Adrenal gland (tissue), 12 donors: Measurements from ENCODE around the gene PPP3R2. TPM values are rescaled to one million over a fixed set of nuclear protein-coding genes. Genes with fewer than 3 reads are reported as not detected.

ENCODE experiments used
- DNase-seq, 7 donors: peaks; one replicate each; pipeline ENCODE4 v3.0.0-alpha.2; 2019 to 2020
- H3K27ac ChIP-seq, 5 donors: fragments of 200-600 bp; sonication (generic) in 4 of 5; 1 replicate in 3 of 5; 2 replicates in 2 of 5; pipeline versions ENCODE4 v1.5.1 to v1.8.0; 2016 to 2020; ENCODE audit warnings: mild to moderate bottlenecking in 1 of 5
- H3K27me3 ChIP-seq: fragments of 200-600 bp; 2 replicates; pipeline ENCODE4 v1.8.0; 2021
- H3K36me3 ChIP-seq, 2 donors: fragments of 200-600 bp; replicated peaks in 1 of 2; 1 replicate in 1 of 2; 2 replicates in 1 of 2; pipeline versions ENCODE4 v1.5.1 to v1.8.0; 2018 to 2022
- H3K4me1 ChIP-seq, 2 donors: fragments of 200-600 bp; replicated peaks in 1 of 2; 1 replicate in 1 of 2; 2 replicates in 1 of 2; pipeline versions ENCODE4 v1.5.1 to v1.8.0; 2018 to 2021
- H3K4me3 ChIP-seq, 4 donors: fragments of 200-600 bp; sonication (generic) in 3 of 4; one replicate each; pipeline ENCODE4 v1.5.1; 2016 to 2018
- H3K9me3 ChIP-seq, 3 donors: fragments of 200-600 bp; sonication (generic) in 1 of 3; replicated peaks in 1 of 3; 1 replicate in 2 of 3; 2 replicates in 1 of 3; pipeline versions ENCODE4 v1.5.1 to v1.8.0; 2016 to 2021
- CTCF ChIP-seq, 6 experiments: fragments of 450-650 bp in 4 of 6; fragments of 200-600 bp in 2 of 6; sonication (generic) in 1 of 6; IDR thresholded peaks; 1 replicate in 5 of 6; 2 replicates in 1 of 6; pipeline versions ENCODE4 v1.5.1 to v1.8.0; 2016 to 2021; ENCODE audit warnings: antibody characterized with exemption in 6 of 6, mild to moderate bottlenecking in 2 of 6, moderate library complexity in 1 of 6
- POLR2A ChIP-seq, 2 donors: fragments of 450-650 bp; IDR thresholded peaks; one replicate each; pipeline ENCODE4 v1.6.1; 2017; ENCODE audit warnings: antibody characterized with exemption in 2 of 2, mild to moderate bottlenecking in 2 of 2, moderate library complexity in 1 of 2
- WGBS, 4 donors: extraction: QIAGEN DNeasy Blood & Tissue Kit in 2 of 4; methylation state at CpG; one replicate each; pipeline versions ENCODE4 v1.1.5 to v1.1.7; 2013 to 2017; 5-methylcytosine and 5-hydroxymethylcytosine counted together
- intact Hi-C, 2 donors: fragments of 100-400 bp; cut with DNase I; formaldehyde crosslinking; loops; one replicate each; pipeline versions ENCODE4 v1.14.1 to v1.15.0; 2022 to 2023
- polyA plus RNA-seq, 3 donors: library from polyadenylated mRNA; stranded (reverse); fragments of 200-250 nt in 2 of 3; fragments of 350-450 nt in 1 of 3; fragmentation: Illumina TruSeq in 1 of 3; extraction: RNeasy Lipid Tissue Mini Kit (QIAGEN cat#74804) in 1 of 3; gene quantifications; one replicate each; pipeline ENCODE4 v1.2.3, GENCODE V29; 2013 to 2014
- total RNA-seq, 9 donors: library from RNA; depleted of rRNA in 4 of 9; stranded (reverse); fragments of >200 nt in 4 of 9; fragments of 120-200 nt in 1 of 9; fragmentation: NEBNext Ultra II Directional in 1 of 9; extraction: Animal tissue kit (Norgen Biotek cat#: 25700) in 1 of 9; gene quantifications; one replicate each; pipeline versions ENCODE4 v1.1.0 to v1.2.4, GENCODE V29; 2013 to 2023
- donor health status: healthy with polysubstance abuse.
- donor health status: Bipolar disorder and iron deficiency.
- donor health status: DM: yes; HTN: yes; CAD: no.
- donor health status: DM: no; HTN: no; CAD: no.
- donor health status: DM: no; HTN: no; CAD: no.
- donor health status: DM: yes; HTN: yes; CAD: no.

The PPP3R2 gene
- total and polyA plus RNA-seq, 12 donors: 0.06 TPM; not detected in 11

DNA sequence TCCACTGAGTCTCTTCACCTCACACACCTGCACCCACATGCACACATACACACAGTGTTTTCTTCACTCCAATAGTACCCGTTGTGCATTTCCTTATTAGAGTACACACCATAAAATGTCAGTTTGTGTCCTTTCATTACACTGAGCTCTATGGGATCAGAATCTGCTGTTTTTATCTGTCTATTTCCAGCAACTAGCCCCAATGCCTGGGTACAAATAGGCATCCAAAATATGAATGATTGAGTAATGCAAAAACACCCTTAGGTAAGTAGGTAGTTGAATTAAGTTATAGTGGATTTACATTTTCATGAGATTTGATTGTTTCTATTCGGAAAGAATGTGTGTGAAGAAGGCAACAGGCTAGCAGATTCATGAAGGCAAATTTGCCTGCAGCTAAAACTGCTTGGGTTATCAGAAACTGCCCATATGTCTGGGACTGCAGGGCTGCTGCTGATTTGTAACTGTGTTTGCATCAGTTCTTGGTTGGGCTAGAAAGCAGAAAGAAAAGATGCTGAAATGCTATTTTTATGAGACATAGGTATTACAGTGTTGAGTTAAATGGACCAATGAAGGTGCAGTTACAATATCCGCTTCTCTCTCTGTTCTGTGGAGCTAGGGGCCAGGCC, 26.9 kb downstream of the PPP3R2 start:
- H3K9me3 ChIP-seq: no peaks in the 10 kb centered on the region
- TF ChIP-seq POLR2A (IDR thresholded peaks at IDR 0.05) (no peak), CTCF (IDR thresholded peaks at IDR 0.05) (no peak)
- no peak overlapping the region for H3K4me3 ChIP-seq
- no peak overlapping the region for H3K27ac ChIP-seq
- whole genome bisulfite sequencing, 4 donors: 90 to 98% (median 95%) methylated on average over 3 of the region's 3 CpGs
- H3K36me3 ChIP-seq: peaks cover 0 to 7% of the 10 kb centered on the region in 2 donors
- intact Hi-C loops: no loop called here
- no peaks in the 10 kb centered on the region for H3K27me3 ChIP-seq
- DNase-seq: no peak
- no peaks in the 10 kb centered on the region for H3K4me1 ChIP-seq

GRCh38 chr9:101566904-101567724, 27.7 kb downstream of the PPP3R2 start:
- no peaks in the 10 kb centered on the region for H3K27me3 ChIP-seq
- peak in 2 of 7 donors; percentile 9 to 25 for DNase-seq
- intact Hi-C loops: no loop called here
- peaks cover 0 to 14% of the 10 kb centered on the region in 2 donors for H3K36me3 ChIP-seq
- no peaks in the 10 kb centered on the region for H3K9me3 ChIP-seq
- H3K27ac ChIP-seq: no peak overlapping the region
- no peak overlapping the region for H3K4me3 ChIP-seq
- WGBS, 4 donors: 84 to 88% (median 85%) methylated on average over 5 of the region's 5 CpGs
- TF ChIP-seq CTCF (IDR thresholded peaks at IDR 0.05) (peak in 4 of 6 experiments; percentile 8 to 38 (median 19)), POLR2A (IDR thresholded peaks at IDR 0.05) (no peak)
- no peaks in the 10 kb centered on the region for H3K4me1 ChIP-seq

DNA sequence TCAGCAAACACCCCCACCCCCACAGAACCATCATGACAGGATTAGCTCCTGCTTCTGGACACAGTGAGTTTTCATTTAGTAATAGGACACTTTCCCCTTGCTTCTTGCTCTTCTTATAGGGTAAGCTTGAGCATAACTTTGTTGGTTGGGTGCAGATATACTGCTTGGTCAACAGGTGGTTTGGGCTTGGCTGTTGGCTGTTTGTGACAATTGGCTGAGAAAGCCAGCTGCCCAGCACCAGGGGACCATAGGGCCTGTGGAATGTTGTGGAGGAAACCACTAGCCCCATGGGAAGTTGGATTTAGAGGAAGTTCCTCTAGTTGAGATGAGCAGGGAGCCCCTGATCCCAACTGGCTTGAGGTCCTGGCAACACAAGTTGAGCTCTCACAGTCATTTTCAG, 30.5 kb downstream of the PPP3R2 start:
- Histone ChIP-seq H3K4me1 (no peaks in the 10 kb centered on the region), H3K9me3 (no peaks in the 10 kb centered on the region), H3K36me3 (peaks cover 0 to 30% of the 10 kb centered on the region in 2 donors), H3K27me3 (no peaks in the 10 kb centered on the region), H3K27ac (no peak overlapping the region), H3K4me3 (no peak overlapping the region)
- TF ChIP-seq POLR2A (IDR thresholded peaks at IDR 0.05): no peak
- TF ChIP-seq CTCF (IDR thresholded peaks at IDR 0.05): no peak
- intact Hi-C loops: no loop called here
- no peak for DNase-seq

DNA sequence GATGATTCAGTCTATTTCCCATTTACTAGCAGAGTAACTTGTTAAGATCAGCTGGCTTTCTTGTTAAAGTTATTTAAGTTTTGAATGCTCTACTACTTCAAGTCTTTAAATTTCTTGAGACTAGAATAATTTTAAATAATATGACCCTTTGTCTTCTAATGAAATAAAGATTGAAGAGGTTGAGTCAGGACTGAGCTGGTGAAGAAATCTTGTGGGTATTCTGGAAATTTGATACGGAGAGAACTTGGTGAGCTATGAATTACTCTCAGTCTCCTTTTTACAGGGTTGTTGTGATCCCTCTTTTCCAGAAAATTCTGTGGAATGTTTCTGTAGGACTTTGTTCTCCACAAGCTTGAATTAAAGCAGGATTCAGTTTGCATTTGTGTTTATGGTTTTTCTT, 31.8 kb downstream of the PPP3R2 start:
- Histone ChIP-seq H3K36me3 (peaks cover 0 to 30% of the 10 kb centered on the region in 2 donors), H3K27me3 (no peaks in the 10 kb centered on the region), H3K4me3 (no peak overlapping the region), H3K9me3 (no peaks in the 10 kb centered on the region), H3K4me1 (no peaks in the 10 kb centered on the region), H3K27ac (no peak overlapping the region)
- no peak for TF ChIP-seq POLR2A (IDR thresholded peaks at IDR 0.05)
- no peak for DNase-seq
- WGBS, 4 donors: 88 to 100% (median 92%) methylated on average over 1 of the region's 1 CpG
- intact Hi-C loops: no loop called here
